Loucy (cell line): ENCODE measurements around the gene CYP27B1.

Source experiments
- H2AFZ ChIP-seq: fragments of 200-600 bp; sonication (generic); 2 replicates; pipeline ENCODE4 v1.6.0; 2016; ENCODE audit warnings: antibody characterized with exemption, mild to moderate bottlenecking, low read length, moderate library complexity
- H3F3A ChIP-seq: fragments of 200-600 bp; 2 replicates; pipeline ENCODE4 v1.6.0; 2016; ENCODE audit warnings: antibody characterized with exemption, low read depth, mild to moderate bottlenecking
- H3K27me3 ChIP-seq: fragments of 200-600 bp; sonication (generic); 2 replicates; pipeline ENCODE4 v1.6.1; 2014; ENCODE audit warnings: low read length, mild to moderate bottlenecking; ENCODE audit not compliant: insufficient read depth, poor library complexity, severe bottlenecking
- H3K36me3 ChIP-seq: fragments of 200-600 bp; sonication (generic); 2 replicates; pipeline ENCODE4 v1.6.1; 2016; ENCODE audit warnings: low read length; ENCODE audit not compliant: insufficient read depth
- H3K4me1 ChIP-seq: fragments of 200-600 bp; sonication (generic); 2 replicates; pipeline ENCODE4 v1.5.1; 2014; ENCODE audit warnings: low read length, mild to moderate bottlenecking; ENCODE audit not compliant: insufficient read depth, poor library complexity, severe bottlenecking
- H3K4me2 ChIP-seq: fragments of 200-600 bp; sonication (generic); 2 replicates; pipeline ENCODE4 v1.6.0; 2014; ENCODE audit warnings: antibody characterized with exemption, low read length, low read depth, mild to moderate bottlenecking; ENCODE audit not compliant: poor library complexity, severe bottlenecking
- H3K4me3 ChIP-seq: fragments of 200-600 bp; sonication (generic); 2 replicates; pipeline ENCODE4 v1.5.1; 2014; ENCODE audit warnings: low read length, mild to moderate bottlenecking, mixed read lengths; ENCODE audit not compliant: poor library complexity, severe bottlenecking
- H3K79me2 ChIP-seq: fragments of 200-600 bp; sonication (generic); 2 replicates; pipeline ENCODE4 v1.6.1; 2014; ENCODE audit warnings: low read length; ENCODE audit not compliant: insufficient read depth
- H3K9ac ChIP-seq: fragments of 200-600 bp; sonication (generic); 2 replicates; pipeline ENCODE4 v1.6.0; 2014; ENCODE audit warnings: mild to moderate bottlenecking, low read depth, low read length, moderate library complexity; ENCODE audit not compliant: poor library complexity, severe bottlenecking
- H3K9me2 ChIP-seq: fragments of 200-600 bp; sonication (generic); replicated peaks from 2 replicates; pipeline ENCODE4 v1.6.1; 2016; ENCODE audit warnings: low read depth, low read length, mixed read lengths
- H3K9me3 ChIP-seq: fragments of 200-600 bp; sonication (generic); 2 replicates; pipeline ENCODE4 v1.6.1; 2014; ENCODE audit warnings: mild to moderate bottlenecking, antibody characterized with exemption, low read length, low read depth; ENCODE audit not compliant: insufficient read depth
- H4K20me1 ChIP-seq: fragments of 200-600 bp; sonication (generic); 2 replicates; pipeline ENCODE4 v1.6.0; 2014; ENCODE audit warnings: antibody characterized with exemption, low read length, mild to moderate bottlenecking; ENCODE audit not compliant: insufficient read depth, poor library complexity, severe bottlenecking
- CTCF ChIP-seq: fragments of 200-600 bp; sonication (generic); conservative IDR thresholded peaks from 2 replicates; pipeline ENCODE4 v1.5.1; 2014; ENCODE audit warnings: mild to moderate bottlenecking, antibody characterized with exemption, low read length
- EZH2phosphoT487 ChIP-seq: fragments of 200-600 bp; IDR thresholded peaks from 2 replicates; pipeline ENCODE4 v1.6.1; 2018; ENCODE audit warnings: antibody characterized with exemption, mild to moderate bottlenecking, moderate library complexity, borderline replicate concordance

The CYP27B1 gene

DNA sequence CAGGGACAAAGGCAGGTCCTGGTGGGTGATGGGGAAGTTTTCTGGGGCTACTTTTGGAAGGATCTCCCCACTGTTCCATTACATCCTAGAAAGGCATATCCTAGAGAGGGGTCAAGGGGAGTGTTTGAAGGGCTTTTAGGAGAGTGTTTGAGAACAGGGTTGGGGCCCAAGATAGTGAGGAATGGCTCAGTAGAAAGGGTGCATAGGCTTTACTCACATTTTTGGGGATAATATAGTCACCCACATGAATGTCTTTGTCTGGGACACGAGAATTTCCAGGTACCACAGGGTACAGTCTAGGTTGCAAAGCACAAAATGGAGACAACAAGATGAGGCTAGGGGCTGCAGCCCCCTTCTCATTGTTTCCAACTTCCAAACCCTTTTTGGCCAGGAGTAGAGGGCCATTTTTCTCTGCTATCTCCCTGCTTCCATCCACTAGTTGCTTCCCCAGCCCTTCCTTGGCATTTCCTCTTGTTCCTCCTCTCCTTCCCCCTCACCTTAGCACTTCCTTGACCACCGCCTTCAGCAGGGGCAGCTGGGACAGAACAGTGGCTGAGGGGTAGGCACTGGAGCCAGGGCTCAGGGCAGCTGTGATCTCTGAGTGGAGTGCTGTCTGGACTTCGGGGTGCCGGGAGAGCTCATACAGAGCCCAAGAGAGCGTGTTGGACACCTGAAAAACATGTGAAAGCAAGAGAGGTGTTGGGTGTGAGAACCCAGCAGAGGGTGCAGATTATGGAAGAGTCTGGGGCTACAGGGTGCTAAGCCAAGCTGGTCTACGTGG lies 2.8 kb downstream of the CYP27B1 start:
- peaks cover 7% of the 10 kb centered on the region for H4K20me1 ChIP-seq
- no peaks in the 10 kb centered on the region for H3K9me2 ChIP-seq
- no peaks in the 10 kb centered on the region for H3K4me1 ChIP-seq
- no peak overlapping the region for H3K4me3 ChIP-seq
- H3F3A ChIP-seq: no peaks in the 10 kb centered on the region
- H2AFZ ChIP-seq: no peak overlapping the region
- no peak overlapping the region for H3K9ac ChIP-seq
- H3K79me2 ChIP-seq: no peaks in the 10 kb centered on the region
- no peak overlapping the region for H3K4me2 ChIP-seq
- TF ChIP-seq EZH2phosphoT487 (no peak), CTCF (no peak)
- no peaks in the 10 kb centered on the region for H3K36me3 ChIP-seq
- no peaks in the 10 kb centered on the region for H3K27me3 ChIP-seq
- H3K9me3 ChIP-seq: no peaks in the 10 kb centered on the region

- Histone ChIP-seq H3K9me2 (no peaks in the 10 kb centered on the region), H3K9ac (no peak overlapping the region), H3K36me3 (no peaks in the 10 kb centered on the region; the same call in 1 of the 2 replicates), H3K4me1 (no peaks in the 10 kb centered on the region), H3K4me3 (no peak overlapping the region), H3K9me3 (no peaks in the 10 kb centered on the region), H3K4me2 (no peak overlapping the region), H4K20me1 (peaks cover 7% of the 10 kb centered on the region), H3K27me3 (no peaks in the 10 kb centered on the region), H3F3A (no peaks in the 10 kb centered on the region), H3K79me2 (no peaks in the 10 kb centered on the region), H2AFZ (no peak overlapping the region)
- TF ChIP-seq EZH2phosphoT487: no peak
- no peak for TF ChIP-seq CTCF
Measured at GRCh38 chr12:57762463-57762862, 4.4 kb downstream of the CYP27B1 start.

DNA sequence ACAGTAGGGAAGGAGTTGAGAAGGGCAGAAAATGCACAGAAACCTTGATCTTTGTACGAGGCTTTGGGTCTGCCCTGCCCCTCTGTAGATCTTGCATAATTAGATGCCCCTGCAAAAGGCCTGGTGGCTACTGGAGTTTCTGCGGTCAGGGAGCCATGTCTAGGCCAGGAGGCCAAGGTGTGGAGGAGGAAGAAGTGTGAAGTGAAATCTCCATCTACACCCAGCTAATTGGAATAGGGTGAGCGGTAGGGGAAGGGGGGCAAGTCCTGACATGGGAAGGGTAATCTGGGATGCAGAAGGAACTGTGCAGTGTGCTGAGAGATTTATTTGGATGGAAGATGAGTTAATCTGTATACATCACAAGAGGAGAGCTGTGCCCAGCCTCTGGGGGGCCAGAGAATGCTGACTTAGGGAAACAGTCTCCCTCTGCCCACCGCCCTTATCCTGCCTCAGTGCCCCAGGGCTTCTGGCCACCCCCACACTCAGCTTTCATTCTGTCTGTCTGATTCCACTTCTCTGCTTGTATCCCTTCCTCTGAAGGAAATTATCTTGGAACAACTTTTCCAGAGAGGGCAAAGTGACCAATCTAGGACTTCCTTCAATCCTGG lies 5.4 kb downstream of the CYP27B1 start:
- peaks cover 14% of the 10 kb centered on the region for H4K20me1 ChIP-seq
- H3K4me3 ChIP-seq: no peak overlapping the region
- H3K4me1 ChIP-seq: peaks cover 2% of the 10 kb centered on the region
- no peak overlapping the region for H2AFZ ChIP-seq
- TF ChIP-seq EZH2phosphoT487 (no peak), CTCF (no peak)
- peaks cover 5% of the 10 kb centered on the region; the same call in 1 of the 2 replicates for H3K79me2 ChIP-seq
- H3K36me3 ChIP-seq: no peaks in the 10 kb centered on the region; the same call in 1 of the 2 replicates
- no peak overlapping the region for H3K4me2 ChIP-seq
- H3F3A ChIP-seq: no peaks in the 10 kb centered on the region
- H3K9me3 ChIP-seq: no peaks in the 10 kb centered on the region
- H3K27me3 ChIP-seq: no peaks in the 10 kb centered on the region
- H3K9me2 ChIP-seq: no peaks in the 10 kb centered on the region
- no peak overlapping the region for H3K9ac ChIP-seq
